Stimulated activated naive CD4-positive, alpha-beta T cell treated with Interleukin-2 at 50 U/mL for 16 hours (primary cell): ENCODE results near the gene ADSS1.
A peak's percentile ranks its signal among the peaks of the same experiment; 100 is the strongest.

Experiments
- DNase-seq: peaks from one replicate; lab custom pipeline; 2025; lab: John Stamatoyannopoulos, UW

Gene ADSS1

DNA sequence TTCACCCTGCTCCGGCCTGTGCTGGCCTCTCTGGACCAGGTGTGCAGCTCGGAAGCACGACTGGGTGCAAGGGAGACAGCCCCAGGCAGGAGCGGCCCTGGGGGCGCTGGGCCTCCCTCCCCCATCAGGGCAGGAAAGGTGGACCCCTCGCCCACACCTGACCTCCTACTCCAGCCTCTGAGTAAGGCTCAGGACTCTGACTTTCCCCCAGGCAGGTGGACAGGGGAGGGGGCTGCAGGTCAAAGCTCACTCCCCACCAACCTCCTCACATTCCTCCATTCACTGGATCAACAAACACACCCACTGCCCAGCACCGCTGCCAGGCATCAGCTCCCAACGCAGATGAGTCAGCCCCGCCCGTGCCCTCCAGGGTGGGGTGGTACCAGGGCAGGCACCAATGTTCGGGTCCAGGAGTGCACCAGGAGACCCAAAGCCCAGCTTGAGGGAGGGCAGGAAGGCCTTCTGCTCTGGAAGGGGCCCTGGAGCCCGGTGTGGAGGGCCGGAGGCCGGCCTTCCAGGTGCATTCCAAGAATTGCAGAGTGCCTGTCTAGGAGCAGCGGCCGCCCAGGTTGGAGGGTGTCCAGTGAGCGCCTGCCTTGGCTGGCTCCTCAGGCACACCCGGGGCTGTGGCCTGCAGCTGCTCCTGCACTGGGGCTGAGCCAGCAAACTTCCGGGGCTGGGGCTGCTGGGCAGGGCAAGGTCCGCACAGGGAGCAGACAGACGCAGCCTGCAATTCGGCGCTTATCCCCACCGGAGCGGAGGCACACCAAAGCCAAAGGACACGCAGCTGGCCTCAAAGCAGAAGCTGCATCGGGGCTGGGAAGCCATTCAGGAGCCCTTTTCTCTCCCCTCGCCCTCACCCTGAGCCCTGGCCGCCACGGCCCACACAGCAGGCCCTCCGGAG, 36.2 kb upstream of the ADSS1 start:
- DNase-seq: no peak

GRCh38 chr14:104688505-104689108, 35.4 kb upstream of the ADSS1 start:
- no peak for DNase-seq

DNA sequence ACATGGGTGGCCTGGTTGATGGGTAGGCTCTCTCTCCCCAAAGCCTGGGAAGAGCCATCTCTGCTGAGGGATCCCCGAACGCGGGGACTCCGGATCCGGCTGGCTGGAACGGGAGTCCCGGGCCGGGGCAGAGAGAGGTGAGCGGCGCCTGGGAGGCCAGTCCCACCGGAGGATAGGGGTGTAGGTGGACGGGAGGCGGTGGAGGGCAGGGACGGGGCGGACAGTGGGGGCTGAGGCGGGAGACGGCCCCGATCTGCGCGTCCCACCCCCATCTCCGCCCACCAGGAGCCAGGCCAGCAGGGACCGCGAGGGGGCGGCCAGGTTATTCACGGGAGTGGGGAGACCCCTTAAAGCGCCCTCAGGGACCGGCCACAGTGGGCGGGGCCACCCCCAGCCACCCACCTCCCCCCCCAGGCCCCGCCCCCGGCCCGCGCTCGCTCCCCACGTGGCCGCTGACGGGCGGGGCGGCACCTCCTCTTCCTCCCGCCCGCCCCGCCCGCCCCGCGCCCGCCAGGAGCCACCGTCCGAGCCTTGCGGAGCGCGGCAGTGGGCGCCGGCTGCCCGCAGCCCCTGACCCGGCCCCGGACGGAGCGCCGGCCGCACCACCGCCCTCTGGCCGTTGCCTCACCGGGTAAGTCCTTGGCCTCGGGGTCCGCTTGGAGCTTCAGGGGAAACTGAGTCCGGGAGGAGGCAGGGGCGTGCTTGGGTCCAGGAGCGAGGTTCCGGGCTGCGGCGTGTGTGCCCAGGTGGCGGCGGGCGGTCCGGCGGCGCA, 34.7 kb upstream of the ADSS1 start, which contains the start of gene INF2:
Gene INF2 (plus strand): TSS at position 510 of the 772 bp plus-strand sequence. CDS start 11,748 bp downstream, outside the sequence.
- peak; percentile 45 for DNase-seq

- no peak for DNase-seq
Measured at GRCh38 chr14:104689881-104690711, 33.9 kb upstream of the ADSS1 start.

DNA sequence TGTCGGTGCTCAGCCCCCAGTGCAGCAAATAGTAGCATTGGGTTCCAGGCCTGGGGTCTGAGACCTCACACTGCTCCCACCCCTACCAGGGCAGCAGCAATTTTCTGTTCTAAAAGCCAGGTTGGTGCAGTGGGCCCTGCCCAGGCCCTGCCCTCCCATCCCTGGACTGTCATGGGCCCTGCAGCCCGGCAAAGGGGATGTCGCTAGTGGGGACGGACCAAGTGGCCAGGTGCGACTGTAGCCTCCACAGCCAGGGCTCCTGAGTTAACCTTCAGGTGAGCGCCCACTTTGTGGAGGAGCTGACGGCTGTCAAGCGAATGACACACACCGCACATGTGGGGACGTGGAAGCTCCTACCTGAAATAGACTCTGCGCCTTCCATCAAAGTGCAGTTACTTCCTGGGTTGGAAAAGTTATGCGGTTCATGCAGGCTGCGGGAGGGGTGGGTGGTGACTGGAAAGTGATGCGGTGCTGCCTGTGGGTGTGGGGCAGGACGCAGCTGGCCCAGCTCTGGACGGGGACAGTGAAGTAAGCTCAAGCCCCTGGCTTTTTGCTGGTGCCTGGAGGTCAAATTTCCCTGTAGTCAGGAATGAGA, 33.1 kb upstream of the ADSS1 start:
- DNase-seq: no peak

GRCh38 chr14:104691546-104692260, 32.3 kb upstream of the ADSS1 start:
- DNase-seq: no peak

GRCh38 chr14:104692261-104692938, 31.6 kb upstream of the ADSS1 start:
- no peak for DNase-seq

DNA sequence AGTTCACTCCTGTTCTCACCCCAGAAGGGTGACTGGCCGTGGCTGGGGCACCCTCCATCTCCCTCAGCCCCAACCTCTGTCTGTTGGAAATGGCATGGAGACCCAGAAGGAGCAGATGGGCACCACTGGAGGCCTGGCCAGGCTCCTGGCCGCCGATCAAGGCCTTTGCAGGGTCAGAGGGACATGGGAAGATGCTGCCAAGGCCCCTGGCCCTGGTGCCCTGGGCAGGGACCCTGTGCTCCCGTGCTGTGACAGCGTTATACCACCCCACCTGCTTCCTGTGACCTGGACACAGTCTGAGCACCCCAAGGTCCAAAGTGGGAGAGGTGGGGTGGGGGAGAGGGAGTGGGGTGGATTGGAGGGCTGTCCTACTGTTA, 31.1 kb upstream of the ADSS1 start:
- no peak for DNase-seq

DNA sequence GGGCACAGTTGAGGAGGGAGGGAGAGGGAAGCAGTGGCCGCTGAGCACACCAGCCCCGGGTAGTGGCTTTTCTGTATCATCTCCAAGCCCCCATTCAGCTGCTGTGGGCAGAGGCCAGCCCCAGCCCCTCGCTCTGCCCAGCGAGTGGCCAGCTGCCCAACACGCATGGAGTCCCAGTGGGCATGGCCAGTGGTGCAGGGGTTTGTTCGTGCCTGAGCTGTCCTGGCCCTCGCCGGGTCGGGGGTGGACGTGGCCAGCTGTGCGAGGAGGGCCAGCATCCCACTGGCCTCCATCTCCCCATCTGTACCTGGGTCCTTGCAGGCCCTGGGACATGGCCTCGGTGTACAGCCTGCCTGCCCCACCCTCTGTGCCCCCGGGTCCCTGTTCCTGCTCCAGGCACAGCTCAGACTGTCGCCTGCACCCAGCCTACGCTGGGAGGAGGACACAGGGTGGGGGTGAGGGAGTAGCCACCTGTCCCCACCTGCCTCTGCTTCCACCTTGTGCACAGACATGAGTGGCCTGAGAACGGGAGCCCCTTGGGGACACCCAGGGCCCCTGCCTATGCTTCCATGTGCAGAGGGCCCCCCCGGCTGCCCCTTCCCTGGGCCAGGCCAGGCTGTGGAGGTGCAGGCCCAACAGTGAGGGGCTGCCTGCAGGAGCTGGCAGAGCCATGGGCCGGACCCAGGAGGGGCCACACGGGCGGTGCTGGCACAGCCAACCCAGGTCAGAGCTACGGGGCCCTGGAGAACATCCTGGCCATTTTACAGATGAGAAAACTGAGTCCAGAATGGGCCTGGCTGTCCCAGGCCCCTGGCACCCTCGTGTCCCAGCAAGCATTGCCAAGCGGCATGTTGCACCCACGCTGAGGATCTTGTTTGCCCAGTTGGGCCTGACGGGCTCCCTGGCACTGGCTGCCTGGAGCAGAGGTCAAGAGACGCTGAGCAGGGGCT, 30.3 kb upstream of the ADSS1 start:
- no peak for DNase-seq

DNA sequence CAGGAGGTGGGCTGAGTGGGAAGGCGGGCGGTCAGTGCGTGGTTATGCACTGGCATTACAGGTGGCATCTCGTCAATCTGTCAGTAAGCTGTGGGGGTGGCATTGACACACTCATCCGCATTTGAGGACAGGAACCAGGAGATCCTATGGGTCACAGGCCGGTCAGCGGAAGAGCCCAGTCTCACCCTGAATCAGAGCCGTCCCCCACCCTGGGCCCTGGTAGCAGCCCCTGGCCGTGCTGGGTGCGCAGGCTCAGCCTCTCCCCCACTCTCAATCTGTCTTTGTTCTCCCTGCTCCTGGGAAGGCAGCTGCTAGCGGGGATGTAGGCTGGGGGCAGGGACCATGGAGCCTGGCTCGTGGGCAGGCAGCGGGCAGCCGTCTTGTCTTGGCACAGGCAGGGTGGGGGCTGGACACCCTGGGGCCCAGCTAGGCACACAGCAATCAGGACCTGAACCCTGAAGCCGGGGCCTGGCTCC, 29.5 kb upstream of the ADSS1 start:
- DNase-seq: no peak

DNA sequence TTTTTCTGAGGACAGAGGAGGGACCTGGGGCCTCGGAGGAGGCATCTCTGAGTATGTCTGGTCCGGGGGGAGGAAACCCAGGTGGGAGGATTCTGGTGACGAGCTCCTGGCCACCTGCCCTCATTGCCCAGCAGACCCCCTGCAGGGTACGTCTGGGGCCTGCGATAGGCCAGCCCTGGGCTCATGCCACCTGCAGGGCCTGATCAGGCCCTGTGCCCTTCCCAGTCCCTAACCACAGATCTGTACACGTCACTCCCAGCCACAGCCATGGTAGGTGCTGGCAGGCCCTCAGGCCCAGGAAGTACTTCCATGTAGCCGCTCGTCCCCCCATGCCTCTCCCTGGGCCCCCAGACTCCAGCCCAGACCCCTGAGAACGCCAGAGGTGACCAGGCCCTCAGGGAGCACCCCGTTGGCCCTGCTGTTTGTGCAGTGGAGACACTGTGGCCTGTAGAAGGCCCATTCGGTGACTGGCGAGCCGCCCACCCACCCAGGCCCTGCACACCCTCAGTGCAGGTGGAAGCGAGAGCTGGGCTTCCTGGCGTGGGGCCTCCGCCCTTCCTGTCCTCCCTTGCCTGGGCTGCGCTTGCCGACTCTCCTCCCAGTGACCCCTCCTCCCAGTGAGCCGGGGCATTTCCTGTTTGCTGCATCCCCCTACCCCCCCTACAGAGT, 28.9 kb upstream of the ADSS1 start:
- peak; percentile 19 for DNase-seq

GRCh38 chr14:104695660-104696000, 28.4 kb upstream of the ADSS1 start:
- no peak for DNase-seq

- DNase-seq: no peak
Measured at GRCh38 chr14:104696671-104697316, 27.2 kb upstream of the ADSS1 start.

GRCh38 chr14:104697317-104697703, 26.7 kb upstream of the ADSS1 start:
- no peak for DNase-seq

- no peak for DNase-seq
Measured at GRCh38 chr14:104697892-104698583, 26.0 kb upstream of the ADSS1 start.

GRCh38 chr14:104698688-104699425, 25.2 kb upstream of the ADSS1 start:
- no peak for DNase-seq

GRCh38 chr14:104699426-104699748, 24.6 kb upstream of the ADSS1 start:
- DNase-seq: no peak
